Suppressor macrophage treated with lipopolysaccharide for 1 hour (primary cell): Measurements from ENCODE around the gene NME4.
"Not testable (repeated sequence)": the region's sequence is repeated elsewhere in the genome, so short reads cannot be mapped to it uniquely, and the experiment has no call there.

Experiments used
- DNase-seq, 3 donors: peaks; one replicate each; pipeline ENCODE4 v3.0.0-alpha.2; 2020 to 2022

The NME4 gene

GRCh38 chr16:378113-378820 lies 18.7 kb upstream of the NME4 start:
- DNase-seq = not testable (repeated sequence)

DNA sequence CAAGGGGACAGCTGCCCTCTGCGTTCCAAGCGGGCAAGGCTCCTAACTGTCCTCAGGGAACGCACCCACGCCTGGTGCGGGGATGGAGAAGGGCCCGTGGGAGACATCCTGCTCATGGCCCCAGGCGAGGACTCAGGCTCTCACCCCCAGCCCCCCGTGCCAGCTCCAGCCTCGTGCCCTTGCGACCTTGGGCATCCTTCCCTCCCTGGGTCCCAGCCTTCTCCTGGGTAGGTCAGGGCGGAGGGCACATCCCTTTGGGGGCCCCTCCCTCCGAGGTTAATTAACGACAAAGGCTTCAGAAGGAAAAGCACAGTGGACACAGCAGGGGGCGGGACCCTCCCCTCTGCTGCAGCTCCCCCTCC lies 18.2 kb upstream of the NME4 start:
- DNase-seq = no peak

DNA sequence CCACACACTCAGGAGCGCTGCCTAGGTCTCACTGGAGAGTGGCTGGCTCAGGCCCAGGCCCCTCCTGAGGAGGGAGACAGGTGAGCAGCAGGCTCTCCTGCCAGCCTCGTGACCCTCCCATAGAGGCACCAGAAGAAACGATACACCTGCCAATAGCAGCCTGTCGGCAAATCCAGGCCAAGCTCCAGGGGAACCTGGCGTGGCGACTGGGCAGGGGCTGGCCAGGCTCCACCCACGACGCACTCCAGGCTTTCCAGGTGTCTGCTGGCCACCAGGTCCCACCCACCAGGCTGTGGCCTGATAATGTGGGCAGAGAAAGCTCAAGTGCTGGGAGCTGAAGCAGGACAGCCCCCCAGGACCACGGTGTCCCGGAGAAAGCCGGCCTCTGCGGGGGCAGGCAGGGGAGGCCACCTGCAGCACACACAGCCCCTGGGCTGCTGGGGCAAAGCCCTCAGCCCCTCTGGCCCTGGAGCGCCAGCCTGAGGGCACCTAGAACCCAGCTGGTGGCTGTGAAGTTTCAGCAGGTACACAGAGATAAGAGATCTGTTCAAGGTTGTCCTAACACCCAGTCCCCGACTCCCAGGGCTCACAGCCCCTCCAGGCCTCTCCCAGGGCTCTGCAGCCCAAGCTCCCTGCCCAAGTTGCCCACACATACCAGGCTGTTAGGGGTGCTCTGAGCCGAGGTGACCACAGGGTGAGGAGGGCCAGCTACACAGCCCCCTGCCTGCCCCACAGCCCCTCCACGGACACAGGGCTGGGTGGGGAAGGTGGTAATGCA lies 17.6 kb upstream of the NME4 start:
- no peak for DNase-seq

GRCh38 chr16:379961-380761 lies 16.8 kb upstream of the NME4 start:
- no peak for DNase-seq

DNA sequence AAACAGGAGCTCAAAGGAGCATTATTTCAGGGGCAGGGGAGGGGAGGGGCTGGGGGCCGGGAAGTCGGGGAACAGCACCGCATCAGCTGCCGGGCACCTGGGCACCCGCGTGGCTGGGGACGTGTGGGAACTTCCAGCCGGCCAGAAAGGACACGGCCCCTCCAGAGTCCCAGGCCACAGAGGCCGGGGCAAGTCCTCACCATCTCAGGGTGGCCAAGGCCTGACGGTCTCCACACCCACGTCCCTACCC lies 16.3 kb upstream of the NME4 start:
- DNase-seq = peak; percentile 40 to 51 (median 42)

DNA sequence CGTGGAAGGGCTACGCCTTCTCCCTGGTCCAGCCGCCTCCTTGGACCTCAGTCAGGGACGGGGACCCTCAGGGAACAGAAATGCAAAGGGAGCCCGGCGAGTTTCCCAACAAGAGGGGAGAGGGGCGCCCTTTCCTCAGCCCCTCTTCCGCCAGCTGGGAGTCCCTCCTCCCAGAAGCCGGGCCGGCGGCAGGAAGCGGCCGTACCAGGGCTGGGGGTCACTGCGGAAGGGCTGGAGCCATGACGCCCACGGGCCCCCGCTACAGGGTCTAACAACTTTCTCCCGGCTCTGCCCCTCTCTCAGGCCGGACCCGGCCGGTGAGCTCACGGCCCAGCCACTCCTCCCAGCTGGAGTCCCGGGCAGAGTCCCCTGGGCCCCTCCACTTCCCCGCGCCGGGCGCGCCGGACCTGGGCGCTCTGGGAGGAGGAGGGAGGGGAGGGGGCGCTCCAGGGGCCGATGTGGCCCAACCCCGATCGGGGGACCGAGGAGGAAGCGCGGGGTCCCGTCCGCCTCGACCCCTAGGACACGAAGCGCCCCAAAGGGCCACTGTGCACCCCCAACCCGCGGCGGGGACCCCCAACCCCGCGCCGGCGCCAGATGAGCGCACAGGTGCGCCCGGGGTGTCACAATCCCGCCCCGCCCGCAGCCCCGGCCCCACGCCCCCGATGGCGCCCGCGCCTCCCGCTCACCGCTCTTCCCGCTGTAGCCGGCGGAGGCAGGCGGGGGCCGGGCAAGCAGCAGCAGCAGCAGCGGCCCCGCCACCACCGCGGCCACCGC lies 15.8 kb upstream of the NME4 start:
- DNase-seq = peak; percentile 24 to 52 (median 35)

DNA sequence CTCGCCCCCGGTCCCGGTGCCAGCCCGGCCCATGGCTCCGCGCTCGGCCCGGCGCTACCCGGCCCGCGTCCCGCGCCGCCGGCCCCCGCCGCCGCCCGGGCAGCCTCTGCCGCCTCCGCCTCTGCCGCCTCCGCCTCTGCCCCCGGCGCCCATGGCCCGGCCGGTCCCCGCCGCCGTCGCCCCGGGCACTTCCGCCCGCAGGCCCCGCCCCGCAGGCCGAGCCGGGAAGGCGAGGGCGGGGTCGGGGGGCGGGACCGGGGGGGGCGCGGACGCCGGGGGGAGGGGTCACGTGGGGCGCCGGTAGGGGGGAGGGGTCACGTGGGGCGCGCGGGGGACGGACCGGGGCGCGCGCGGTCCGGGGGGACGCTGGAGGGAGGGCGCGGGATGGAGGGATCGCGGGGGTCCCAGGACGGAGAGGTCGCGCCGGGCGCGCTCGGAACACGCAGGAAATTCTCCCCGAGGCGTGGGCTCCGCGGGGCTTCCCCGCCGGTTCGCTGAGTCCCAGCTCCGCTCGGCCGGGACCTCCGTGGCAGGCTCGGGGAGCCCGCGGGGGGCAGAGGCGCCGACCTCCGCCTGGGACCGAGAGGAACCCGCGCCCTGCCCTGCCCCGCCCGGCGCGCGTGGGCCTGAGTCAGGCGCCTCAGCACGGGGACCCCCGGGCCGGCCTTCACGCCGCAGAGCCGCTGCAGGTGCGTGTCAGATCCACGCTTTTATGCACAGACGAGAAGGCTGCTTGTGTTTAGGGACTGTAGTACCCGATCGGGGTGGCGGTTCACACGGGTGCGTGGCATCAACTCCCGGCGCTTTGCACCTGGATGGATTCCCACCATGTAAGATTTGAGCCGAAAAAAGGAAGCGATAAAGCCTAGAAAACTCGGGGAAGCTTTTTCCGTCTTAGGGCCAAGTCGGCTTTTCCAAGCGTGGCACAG lies 14.9 kb upstream of the NME4 start, which contains the start of gene PGAP6:
Gene PGAP6 (minus strand): TSS at position 190 of the 929 bp plus-strand sequence. CDS start 157 bp downstream, at position 33.
- peak; percentile 82 to 96 (median 91) for DNase-seq

DNA sequence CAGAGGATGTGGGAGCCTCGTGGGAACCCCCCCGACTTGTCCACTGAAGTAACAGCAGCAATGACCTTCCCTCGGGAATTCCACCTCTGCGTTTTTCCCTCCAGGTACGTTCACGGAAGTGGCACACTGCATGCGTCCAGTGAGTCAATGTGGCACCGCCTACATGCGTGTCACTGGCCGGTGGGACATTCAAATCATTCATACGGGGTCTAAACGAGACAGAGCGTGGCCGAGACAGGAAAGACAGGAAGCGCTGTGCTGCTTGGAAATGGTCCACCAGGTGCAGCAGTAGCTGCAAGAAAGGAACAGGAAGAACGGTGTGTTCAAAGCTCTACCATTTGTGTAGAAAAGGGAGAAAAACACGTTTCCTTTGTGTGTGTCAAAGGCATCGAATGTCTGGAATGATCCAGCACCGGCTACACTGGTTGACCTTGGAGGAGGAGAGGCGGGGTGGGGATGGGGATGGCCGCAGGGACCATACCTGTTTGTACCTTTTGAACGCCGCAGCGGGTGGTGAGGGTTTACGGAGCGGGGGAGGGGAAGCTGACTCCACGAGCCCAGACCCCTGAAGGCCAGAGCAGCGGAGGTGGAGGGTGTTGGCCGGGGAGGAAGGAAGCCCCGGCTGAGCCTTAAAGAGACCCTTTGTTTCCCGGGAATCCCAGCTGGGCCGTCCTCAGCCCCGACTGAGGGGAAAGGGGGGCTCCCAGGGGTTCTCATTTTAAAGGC lies 13.5 kb upstream of the NME4 start:
- DNase-seq = peak; percentile 41 to 63 (median 51)

DNA sequence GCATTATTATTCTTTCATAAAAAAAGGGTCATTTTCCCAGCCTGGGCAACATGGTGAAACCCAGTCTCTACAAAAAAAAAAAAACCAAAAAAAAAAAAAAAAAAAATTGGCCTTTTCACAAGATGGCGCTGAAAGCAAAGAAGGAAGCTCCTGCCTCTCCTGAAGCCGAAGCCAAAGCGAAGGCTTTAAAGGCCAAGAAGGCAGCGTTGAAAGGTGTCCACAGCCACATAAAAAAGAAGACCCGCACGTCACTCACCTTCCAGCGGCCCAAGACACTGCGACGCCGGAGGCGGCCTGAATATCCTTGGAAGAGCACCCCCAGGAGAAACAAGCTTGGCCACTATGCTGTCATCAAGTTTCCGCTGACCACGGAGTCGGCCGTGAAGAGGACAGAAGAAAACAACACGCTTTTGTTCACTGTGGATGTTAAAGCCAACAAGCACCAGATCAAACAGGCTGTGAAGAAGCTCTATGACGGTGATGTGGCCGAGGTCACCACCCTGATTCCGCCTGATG lies 10.3 kb upstream of the NME4 start:
- peak in 1 of 3 donors; percentile 43 for DNase-seq

- DNase-seq = not testable (repeated sequence)
These were observed 9.0 kb upstream of the NME4 start for GRCh38 chr16:387761-388666.

DNA sequence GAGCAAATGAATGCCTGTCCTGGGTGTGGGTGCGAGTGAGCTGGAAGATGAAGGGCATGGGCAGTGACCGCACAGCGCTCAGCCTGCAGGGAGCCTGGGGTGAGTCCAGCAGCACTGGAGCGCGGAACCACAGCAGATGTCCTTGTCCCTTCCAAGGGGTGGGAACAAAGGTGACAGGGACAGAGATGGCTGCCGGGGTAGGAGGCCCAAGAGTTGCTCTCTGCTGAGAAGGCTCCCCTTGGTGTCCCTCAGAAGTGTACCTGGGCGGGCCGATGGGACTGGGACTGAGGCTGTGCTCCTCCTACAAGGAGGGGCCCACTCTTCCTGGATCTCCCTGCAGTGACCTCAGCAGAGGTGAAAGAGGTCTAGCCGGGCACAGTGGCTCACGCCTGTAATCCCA lies 7.6 kb upstream of the NME4 start:
- no peak for DNase-seq

DNA sequence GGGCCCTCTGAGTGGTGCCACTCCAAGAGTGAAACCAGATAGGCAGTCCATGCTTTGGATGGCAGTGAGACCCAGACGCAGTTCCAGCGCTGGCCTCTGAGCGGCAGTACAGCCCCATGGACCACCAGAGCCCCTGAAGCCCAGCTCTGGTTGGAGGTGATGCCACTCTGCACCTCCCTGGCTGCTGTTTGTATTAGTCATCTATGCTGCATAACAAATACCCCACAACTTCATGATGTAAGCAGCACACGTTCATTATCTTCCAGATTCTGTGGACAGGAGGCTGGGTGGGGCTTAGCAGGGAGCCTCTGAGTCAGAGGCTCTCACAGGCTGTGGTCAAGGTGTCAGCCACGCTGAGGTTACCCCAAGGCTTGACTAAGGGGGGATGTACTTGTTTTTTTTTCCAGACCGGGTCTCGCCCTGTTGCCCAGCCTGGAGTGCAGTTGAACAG lies 5.1 kb upstream of the NME4 start:
- peak; percentile 66 to 75 (median 68) for DNase-seq

DNA sequence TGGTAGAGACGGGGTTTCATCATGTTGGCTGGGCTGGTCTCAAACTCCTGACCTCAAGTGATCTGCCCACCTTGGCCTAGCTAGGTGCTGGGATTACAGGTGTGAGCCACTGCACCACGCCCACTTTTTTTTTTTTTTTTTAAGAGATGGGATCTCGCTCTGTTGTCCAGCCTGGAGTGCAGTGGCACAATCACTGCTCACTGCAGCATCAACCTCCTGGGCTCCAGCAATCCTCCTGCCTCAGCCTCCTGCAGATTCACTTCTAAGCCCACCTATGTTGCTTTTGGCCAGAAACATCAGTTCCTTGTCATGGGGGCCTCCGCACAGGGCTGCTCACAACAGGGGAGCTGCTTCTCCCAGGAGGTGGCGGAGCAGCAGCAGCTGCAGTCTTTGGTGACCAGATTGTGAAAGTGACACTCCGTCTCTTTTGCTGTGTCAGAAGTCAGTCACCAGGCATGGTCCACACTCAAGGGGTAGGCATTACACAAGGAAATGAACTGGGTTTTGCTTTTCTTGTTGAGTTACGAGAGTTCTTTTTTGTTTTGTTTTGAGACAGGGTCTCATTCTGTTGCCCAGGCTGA lies 4.5 kb upstream of the NME4 start:
- peak; percentile 46 to 76 (median 68) for DNase-seq

GRCh38 chr16:396199-396598 lies 800 bp upstream of the NME4 start:
- no peak for DNase-seq

GRCh38 chr16:396605-397004 lies 394 bp upstream of the NME4 start:
- peak; percentile 47 to 74 (median 60) for DNase-seq

DNA sequence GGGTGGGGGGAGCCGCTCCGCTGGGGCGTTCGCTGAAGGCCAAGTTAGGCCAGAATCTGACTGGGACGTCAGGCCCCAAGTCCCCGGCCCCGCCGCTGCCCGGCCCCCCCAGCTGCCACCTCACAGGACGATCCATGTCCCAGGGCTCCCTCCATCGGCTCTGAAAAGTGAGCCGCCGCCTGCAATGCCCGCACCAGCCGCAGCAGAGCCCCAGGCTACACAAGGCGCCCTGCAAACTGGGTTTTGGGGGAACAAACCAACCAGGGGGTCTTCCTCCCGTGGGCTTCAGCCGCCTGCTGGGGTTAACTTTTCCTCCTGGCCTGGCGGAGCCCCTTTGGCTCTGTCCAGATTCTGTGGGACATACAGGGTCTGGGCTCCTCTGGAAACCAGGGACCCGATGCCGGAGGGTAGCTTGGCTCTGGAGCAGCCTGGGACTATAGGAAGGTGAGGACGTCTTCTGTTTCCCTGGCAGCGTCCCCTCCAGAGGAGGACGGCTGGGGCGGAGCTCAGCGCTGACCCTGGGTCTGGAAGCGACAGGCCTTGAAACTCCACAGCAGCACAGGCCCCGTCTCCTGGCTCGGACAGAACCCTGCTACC lies 835 bp downstream of the NME4 start:
- DNase-seq = peak; percentile 59 to 79 (median 66)

DNA sequence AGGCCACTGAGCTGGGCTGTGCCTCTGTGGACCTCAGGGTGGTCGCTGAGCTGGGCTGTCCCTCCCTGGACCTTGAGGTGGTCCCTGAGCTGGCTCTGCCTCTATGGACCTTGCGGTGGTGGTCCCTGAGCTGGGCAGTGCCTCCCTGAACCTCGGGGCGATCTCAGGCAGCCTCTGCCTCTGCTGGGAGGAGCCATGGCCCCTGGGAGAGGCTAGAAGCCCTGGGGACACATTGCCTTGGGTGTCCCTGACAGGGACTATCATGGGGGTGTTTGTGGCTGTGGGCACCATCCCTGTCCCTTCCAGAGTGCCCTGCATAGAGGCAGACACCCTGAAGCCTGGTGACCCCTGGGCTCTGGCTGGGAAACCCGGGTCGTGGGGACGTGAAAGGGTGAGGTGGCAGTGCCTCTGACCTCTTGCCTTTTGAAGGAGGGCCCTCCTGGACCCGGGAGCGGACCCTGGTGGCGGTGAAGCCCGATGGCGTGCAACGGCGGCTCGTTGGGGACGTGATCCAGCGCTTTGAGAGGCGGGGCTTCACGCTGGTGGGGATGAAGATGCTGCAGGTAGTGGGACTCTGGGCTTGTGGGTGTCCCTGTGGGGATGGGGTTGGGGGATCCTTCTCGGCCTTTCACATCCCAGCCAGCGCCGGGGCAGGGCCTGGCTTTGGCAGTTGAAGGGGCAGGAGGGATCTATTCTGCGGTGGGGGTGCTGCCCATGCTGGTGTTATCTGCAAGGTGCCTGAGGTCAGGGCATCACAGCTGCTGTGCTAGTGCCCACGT lies 1.8 kb downstream of the NME4 start:
- DNase-seq = no peak
